NB4 (cell line): Measurements from ENCODE around the gene GPR173.

Experiments used
- POLR2A ChIP-seq: IDR thresholded peaks from 2 replicates; pipeline ENCODE4 v1.6.1; 2011; ENCODE audit warnings: mild to moderate bottlenecking; ENCODE audit not compliant: insufficient read length; ENCODE audit errors: extremely low read depth
- TF ChIP-seq, protein P1 (sequence below): IDR thresholded peaks from one replicate; pipeline ENCODE4 v1.5.1; 2012; ENCODE audit warnings: low read depth, low read length

DNA sequence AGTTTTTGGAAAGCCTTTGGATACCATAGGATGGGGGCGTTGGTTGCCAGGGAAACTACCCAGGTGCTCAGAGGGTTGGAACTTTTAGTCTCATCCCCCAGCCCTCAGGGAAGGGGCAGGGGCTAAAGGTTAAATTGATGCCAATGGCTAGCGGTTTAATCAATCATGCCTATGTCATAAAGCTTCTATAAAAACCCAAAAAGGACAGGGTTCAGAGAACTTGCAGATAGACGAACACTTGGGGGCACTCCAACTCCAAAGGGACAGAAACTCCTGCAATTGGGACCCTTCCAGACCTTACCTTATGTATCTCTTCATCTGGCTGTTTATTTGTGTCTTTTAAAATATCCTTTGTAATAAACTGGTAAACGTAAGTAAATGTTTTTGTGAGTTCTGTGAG, 30.0 kb upstream of the GPR173 start:
- TF ChIP-seq, protein P1, sequence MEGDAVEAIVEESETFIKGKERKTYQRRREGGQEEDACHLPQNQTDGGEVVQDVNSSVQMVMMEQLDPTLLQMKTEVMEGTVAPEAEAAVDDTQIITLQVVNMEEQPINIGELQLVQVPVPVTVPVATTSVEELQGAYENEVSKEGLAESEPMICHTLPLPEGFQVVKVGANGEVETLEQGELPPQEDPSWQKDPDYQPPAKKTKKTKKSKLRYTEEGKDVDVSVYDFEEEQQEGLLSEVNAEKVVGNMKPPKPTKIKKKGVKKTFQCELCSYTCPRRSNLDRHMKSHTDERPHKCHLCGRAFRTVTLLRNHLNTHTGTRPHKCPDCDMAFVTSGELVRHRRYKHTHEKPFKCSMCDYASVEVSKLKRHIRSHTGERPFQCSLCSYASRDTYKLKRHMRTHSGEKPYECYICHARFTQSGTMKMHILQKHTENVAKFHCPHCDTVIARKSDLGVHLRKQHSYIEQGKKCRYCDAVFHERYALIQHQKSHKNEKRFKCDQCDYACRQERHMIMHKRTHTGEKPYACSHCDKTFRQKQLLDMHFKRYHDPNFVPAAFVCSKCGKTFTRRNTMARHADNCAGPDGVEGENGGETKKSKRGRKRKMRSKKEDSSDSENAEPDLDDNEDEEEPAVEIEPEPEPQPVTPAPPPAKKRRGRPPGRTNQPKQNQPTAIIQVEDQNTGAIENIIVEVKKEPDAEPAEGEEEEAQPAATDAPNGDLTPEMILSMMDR: no peak
- TF ChIP-seq POLR2A: no peak
